HG02938 (cell line): Measurements from ENCODE around the gene SLC13A4.
"Not testable (repeated sequence)": the region's sequence is repeated elsewhere in the genome, so short reads cannot be mapped to it uniquely, and the experiment has no call there.

Experiments used
- ATAC-seq: cut with Tn5 transposase; IDR thresholded peaks from one replicate; pipeline ENCODE4 v1.9.1; 2021; ENCODE audit warnings: mild to moderate bottlenecking, moderate library complexity; ENCODE audit not compliant: unreplicated experiment

Gene SLC13A4

DNA sequence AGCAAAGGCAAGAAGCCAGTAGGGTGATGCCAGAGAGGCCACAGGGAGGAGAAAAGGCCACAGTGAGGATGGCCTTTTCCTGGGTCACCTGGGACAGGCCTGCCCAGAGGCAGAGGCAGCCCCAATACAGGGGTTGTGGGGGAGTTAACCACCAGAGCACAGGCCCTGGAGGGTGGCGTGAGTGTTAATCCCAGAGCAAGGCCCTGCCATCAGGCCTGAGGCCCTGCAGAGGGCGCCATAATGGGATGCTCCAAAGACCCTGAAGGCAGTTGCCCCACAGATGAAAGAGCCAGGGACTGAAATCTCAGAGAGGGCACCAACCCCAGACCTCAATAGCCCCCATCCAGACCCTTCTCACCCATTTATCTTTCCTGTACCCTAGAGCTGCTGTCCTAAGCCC lies 23.9 kb downstream of the SLC13A4 start:
- ATAC-seq, result no peak

DNA sequence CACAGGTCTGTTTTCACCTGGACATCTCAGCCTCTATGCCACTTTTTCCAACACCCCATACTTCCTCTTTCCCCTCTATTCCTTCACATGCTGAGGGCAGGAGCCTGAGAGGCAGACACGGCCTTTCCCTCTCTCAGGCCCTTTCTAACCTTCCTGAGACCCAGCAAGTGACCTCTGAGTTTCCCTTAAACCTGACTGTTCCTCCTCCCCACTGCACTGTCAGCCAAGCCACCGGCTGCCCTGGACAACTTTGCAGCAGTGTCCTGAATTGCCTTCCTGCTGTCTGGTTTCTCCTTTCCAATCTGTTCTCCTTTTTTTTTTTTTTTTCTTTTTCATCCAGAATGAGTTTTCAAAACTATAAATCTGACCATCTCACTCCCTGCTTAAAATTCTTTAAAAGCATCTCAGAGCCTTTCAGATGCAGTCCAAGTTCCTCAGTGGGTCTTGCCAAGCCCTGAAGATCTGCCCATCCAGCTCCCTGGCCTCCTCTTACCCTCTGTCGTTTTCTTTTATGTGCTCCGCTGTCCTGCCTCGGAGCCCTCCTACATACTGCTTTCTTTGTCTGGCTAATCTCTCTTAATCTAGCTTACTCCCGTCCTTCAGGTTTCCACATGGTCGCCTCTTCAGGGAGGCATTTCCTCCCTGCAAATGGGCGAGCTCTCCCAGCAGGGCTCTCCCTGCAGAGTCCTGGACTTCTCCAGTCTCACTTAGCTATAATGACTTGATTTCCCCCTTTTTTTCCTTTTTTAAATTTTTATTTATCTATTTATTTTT lies 30.5 kb downstream of the SLC13A4 start:
- ATAC-seq, result no peak

- no peak for ATAC-seq
Observed at GRCh38 chr7:135693558-135693957, 34.4 kb downstream of the SLC13A4 start.

GRCh38 chr7:135692606-135693005 lies 35.4 kb downstream of the SLC13A4 start:
- not testable (repeated sequence) for ATAC-seq

DNA sequence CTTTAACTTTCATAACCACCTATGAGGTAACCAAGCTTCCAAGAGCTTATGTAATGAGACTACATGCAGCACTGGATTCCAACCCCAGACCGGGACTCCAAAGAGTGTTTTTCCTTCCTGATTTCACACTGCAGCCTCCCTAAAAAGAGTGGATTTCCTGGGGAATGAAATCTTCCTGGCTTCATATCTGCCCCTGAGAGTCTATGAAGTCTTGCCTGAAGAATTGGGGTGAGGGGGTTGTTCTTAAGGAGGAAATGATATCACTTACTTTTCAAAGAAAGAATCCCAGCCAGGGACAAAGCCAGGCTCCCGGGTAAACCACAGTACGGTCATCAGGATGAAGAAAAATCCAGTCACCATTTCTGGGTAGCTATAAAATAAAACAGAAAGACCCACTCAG lies 35.9 kb downstream of the SLC13A4 start:
- ATAC-seq, result no peak

GRCh38 chr7:135690566-135690965 lies 37.4 kb downstream of the SLC13A4 start:
- ATAC-seq, result no peak

- no peak for ATAC-seq
Observed at GRCh38 chr7:135687466-135687865, 40.5 kb downstream of the SLC13A4 start.

DNA sequence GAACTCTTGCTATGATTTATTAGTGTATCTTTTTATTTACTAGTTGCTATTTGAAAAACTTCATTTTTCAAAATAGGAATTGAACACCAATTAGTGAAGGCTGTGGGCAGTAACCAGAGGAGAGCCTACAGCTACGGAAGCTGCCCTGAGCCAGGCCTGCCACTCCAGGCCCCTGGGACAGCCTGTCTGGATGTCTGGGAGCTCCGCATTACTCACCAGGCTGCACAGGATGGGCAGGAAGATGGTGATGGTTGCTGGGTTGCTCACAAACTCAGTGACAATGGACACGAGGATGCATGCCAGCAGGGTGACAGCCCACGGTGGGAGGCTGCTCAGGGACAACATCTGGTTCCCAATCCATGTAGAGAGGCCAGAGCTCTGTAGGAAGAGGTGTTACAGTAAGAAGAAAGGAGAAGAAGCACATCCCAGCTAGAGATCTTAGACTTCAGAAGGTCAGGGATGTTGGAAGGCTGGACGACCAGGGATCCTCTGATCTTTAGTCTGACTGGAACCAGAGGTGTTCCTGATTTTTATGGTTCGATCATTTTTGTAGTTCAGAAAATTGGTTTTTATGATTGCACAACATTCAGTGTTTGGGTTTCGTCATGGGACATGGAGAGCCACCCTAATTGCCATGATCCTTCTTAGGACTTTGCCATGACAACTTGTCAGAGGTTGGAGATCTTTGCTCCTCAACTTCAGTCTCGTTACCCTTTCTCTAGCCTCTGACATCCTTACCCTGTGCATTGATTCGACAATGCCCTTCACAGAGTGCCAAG lies 42.5 kb downstream of the SLC13A4 start:
- ATAC-seq, result no peak

GRCh38 chr7:135684699-135685098 lies 43.3 kb downstream of the SLC13A4 start:
- no peak for ATAC-seq

DNA sequence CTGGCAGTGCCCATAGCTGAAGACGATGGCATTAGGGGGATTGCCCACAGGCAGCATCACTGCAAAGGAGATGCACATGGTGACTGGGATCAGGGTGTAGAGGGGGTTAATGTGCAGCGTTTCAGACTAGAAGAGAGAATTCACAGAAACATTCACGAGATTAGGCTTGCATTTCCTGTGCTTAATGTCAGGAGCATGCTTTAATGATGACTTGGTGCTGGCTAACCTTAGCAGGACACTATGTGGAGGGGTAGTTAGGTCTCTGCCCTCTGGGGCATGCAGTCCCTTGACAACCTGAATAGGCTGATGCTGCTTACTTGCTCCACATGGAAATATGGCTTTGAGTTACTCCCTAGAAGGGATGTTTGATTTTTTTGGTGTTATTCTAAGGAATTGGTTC lies 43.9 kb downstream of the SLC13A4 start:
- no peak for ATAC-seq

GRCh38 chr7:135683609-135684008 lies 44.4 kb downstream of the SLC13A4 start:
- no peak for ATAC-seq

- ATAC-seq, result no peak
Observed at GRCh38 chr7:135682191-135682590, 45.8 kb downstream of the SLC13A4 start.

- no peak for ATAC-seq
Observed at GRCh38 chr7:135681762-135682161, 46.2 kb downstream of the SLC13A4 start.

DNA sequence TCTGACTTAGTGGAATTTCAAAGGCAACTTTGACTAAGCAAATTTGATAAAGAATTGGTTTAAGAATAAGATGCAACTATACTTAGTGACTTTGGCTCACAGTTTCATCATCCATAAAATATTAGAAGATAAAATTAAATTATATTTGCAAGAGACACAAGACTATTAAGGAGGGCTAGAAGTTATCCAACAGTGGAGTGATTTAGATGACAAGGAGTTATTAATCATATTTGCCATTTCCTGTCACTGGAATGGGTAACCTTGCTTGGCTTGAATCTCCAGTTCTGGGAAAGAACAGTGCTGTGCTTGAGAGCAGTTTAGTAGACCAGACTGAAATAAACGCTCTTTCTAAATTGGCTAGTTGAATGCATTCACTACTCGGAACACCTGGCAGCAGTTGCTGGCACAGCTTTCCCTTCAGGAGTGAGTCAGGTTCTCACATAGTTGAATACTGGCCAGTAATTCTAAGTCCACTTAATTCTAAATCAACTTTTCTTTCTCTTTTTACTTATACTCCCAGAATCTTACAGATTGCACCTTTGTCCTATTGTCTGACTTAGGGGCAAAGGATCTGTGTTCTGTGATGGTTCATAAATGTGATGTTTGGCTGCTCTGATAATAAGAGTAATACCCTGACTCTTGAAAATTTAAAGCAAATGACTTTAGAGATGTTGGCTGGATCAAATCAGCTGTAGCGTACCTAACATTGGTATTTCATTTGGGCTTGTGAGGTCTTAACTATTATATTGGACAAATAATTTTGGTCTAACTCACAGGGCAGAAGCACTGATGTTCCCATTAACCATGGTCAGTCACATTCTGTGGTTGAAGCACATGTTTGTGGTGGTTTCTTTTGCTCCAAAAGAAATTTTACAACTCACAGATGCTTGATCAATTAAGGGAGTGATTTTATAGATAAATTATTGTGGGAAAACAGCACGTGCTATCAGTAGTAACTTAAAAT lies 49.1 kb downstream of the SLC13A4 start:
- no peak for ATAC-seq

DNA sequence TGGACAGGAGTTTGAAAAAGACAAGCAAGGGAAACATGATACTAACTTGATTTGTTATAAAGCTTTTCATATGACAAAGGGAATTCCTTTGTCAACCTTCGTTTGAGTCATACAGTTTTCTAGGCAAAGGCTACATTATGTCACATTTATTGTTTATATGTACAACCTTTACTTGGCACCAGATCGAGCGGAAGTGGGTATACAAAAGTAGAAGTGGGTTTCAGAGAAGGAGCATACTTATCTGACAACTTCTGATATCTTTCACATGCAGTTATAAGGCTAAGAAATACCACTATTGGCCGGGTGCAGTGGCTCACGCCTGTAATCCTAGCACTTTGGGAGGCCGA lies 54.7 kb downstream of the SLC13A4 start:
- ATAC-seq, result no peak

DNA sequence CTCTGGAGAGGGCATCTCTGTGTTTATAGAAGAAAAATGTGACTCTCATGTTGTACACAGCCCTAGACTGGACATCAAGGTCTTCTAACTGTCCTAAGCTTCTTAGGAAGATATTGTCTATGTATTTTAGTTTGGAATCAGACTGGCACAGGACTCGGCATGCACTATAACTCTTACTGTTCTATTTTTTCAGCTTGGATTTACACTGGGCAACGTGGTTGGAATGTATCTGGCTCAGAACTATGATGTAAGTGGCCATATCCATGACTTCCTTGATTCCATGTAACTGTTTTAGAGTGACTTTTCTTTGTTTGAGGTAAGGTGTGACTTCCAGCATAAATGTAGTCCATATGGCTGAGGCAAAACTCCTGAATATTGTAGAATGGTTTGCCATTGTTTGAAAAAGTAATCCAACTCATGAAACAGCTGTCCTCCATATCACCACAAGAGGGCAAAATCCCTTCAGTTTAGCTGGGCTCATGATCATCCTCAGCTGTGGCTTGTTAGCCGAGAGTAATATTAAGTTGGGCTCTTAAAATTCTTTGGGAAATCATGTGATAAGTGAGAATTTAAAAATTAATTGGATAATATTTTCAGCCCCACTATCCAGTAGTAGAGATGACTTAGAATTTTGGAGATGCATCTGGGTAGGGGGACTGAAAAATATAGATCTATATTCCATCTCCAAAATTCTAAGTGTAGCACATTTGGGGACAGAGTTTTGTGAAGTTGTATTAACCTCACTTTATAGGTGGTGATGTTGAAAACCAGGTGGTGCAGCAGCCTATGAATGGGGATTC lies 55.2 kb downstream of the SLC13A4 start:
- ATAC-seq, result peak; percentile 97

DNA sequence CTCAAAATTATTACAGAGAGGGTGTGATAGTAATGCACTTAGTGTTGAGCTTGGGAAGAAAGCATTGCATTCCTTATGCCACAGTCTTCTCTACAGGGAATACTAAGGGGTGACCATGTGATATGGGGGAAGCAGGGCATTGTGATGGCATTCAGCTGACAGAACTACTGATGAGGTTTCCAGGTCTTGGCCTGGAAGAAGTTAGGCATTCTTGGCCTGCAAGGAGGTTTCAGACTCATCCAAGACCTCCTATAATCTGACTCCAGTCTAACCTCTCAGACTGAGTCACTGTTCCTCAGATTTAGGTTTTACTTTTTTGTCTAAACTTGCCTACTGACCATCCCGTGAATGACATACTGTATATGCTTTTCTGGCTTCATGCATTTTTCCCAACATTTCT lies 57.8 kb downstream of the SLC13A4 start:
- no peak for ATAC-seq

GRCh38 chr7:135669774-135670173 lies 58.2 kb downstream of the SLC13A4 start:
- ATAC-seq, result no peak

- not testable (repeated sequence) for ATAC-seq
Observed at GRCh38 chr7:135668852-135669395, 59.1 kb downstream of the SLC13A4 start.

DNA sequence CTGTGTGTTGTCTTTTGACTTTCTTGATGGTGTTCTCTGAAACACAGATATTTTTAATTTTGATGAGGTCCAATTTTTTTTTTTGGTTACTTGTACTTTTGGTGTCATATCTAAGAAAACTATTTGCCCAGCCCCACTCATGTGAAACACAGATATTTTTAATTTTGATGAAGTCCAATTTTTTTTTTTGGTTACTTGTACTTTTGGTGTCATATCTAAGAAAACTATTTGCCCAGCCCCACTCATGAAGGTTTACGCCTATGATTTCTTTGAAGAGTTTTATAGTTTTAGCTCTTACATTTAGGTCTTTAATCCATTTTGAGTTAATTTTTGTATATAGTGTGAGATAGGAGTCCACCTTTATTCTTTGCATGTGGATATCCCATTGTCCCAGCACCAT lies 60.4 kb downstream of the SLC13A4 start:
- not testable (repeated sequence) for ATAC-seq
